ENCODE data around the gene CFAP45. TPM values are rescaled to one million over a fixed set of nuclear protein-coding genes. Genes with fewer than 3 reads are reported as not detected.

Gene CFAP45
- total and polyA plus RNA-seq, 2 experiments from 2014 or later, result 0.36 TPM; not detected in 1

GRCh38 chr1:159916242-159917051 lies 16.5 kb upstream of the CFAP45 start:
- peaks cover 20% of the 10 kb centered on the region for H3K27me3 Mint-ChIP-seq (ENCODE audit: insufficient read depth, low read depth, poor library complexity)
- no peaks in the 10 kb centered on the region for H3K9me3 Mint-ChIP-seq
- peak overlapping the region; percentile 14; the same call in 1 of the 2 replicates for H3K27ac Mint-ChIP-seq
- no peak overlapping the region for H3K4me3 Mint-ChIP-seq
- H3K36me3 Mint-ChIP-seq (ENCODE audit: low read depth), result peaks cover 11% of the 10 kb centered on the region
- ATAC-seq (peak; percentile 69), DNase-seq (ENCODE audit: low spot score) (peak; percentile 77)
- H3K4me1 Mint-ChIP-seq, result peaks cover 45% of the 10 kb centered on the region
- Histone ChIP-seq H4K20me1 (replicated peaks; ENCODE audit: insufficient read depth) (no peaks in the 10 kb centered on the region), H3K4me3 (no peak overlapping the region), H3K4me1 (ENCODE audit: insufficient read depth) (peaks cover 17% of the 10 kb centered on the region), H3K36me3 (ENCODE audit: insufficient read depth) (no peaks in the 10 kb centered on the region), H3K79me2 (replicated peaks; ENCODE audit: insufficient read depth) (no peaks in the 10 kb centered on the region), H3K9me2 (ENCODE audit: insufficient read depth) (no peaks in the 10 kb centered on the region), H3K27me3 (ENCODE audit: insufficient read depth) (no peaks in the 10 kb centered on the region), H3K4me2 (peak overlapping the region; percentile 48; the same call in 1 of the 2 replicates), H2AFZ (no peak overlapping the region), H3K27ac (ENCODE audit: low read depth) (peak overlapping the region; percentile 85), H3F3A (replicated peaks; ENCODE audit: low read depth) (no peaks in the 10 kb centered on the region)
- TF ChIP-seq EZH2phosphoT487 (IDR thresholded peaks at IDR 0.05; ENCODE audit: unreplicated experiment) (no peak), ETS1 (IDR thresholded peaks at IDR 0.05) (no peak), EZH2 (IDR thresholded peaks at IDR 0.05; ENCODE audit: low read depth, unreplicated experiment) (no peak), ZNF331 (CRISPR knock-in tag; IDR thresholded peaks at IDR 0.05; ENCODE audit: low read depth) (no peak), ZNF114 (CRISPR knock-in tag; IDR thresholded peaks at IDR 0.05) (no peak), STAT1 (IDR thresholded peaks at IDR 0.05; ENCODE audit: unreplicated experiment) (no peak), NANOG (IDR thresholded peaks at IDR 0.05; ENCODE audit: borderline replicate concordance) (no peak), CREB1 (CRISPR knock-in tag; IDR thresholded peaks at IDR 0.05; ENCODE audit: low read depth) (no peak), POLR2AphosphoS5 (IDR thresholded peaks at IDR 0.05; ENCODE audit: low read depth) (no peak), JUNB (IDR thresholded peaks at IDR 0.05; ENCODE audit: unreplicated experiment) (no peak)
- TF ChIP-seq, protein P1, sequence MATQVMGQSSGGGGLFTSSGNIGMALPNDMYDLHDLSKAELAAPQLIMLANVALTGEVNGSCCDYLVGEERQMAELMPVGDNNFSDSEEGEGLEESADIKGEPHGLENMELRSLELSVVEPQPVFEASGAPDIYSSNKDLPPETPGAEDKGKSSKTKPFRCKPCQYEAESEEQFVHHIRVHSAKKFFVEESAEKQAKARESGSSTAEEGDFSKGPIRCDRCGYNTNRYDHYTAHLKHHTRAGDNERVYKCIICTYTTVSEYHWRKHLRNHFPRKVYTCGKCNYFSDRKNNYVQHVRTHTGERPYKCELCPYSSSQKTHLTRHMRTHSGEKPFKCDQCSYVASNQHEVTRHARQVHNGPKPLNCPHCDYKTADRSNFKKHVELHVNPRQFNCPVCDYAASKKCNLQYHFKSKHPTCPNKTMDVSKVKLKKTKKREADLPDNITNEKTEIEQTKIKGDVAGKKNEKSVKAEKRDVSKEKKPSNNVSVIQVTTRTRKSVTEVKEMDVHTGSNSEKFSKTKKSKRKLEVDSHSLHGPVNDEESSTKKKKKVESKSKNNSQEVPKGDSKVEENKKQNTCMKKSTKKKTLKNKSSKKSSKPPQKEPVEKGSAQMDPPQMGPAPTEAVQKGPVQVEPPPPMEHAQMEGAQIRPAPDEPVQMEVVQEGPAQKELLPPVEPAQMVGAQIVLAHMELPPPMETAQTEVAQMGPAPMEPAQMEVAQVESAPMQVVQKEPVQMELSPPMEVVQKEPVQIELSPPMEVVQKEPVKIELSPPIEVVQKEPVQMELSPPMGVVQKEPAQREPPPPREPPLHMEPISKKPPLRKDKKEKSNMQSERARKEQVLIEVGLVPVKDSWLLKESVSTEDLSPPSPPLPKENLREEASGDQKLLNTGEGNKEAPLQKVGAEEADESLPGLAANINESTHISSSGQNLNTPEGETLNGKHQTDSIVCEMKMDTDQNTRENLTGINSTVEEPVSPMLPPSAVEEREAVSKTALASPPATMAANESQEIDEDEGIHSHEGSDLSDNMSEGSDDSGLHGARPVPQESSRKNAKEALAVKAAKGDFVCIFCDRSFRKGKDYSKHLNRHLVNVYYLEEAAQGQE (IDR thresholded peaks at IDR 0.05; ENCODE audit: unreplicated experiment), result no peak
- TF ChIP-seq, protein P2, sequence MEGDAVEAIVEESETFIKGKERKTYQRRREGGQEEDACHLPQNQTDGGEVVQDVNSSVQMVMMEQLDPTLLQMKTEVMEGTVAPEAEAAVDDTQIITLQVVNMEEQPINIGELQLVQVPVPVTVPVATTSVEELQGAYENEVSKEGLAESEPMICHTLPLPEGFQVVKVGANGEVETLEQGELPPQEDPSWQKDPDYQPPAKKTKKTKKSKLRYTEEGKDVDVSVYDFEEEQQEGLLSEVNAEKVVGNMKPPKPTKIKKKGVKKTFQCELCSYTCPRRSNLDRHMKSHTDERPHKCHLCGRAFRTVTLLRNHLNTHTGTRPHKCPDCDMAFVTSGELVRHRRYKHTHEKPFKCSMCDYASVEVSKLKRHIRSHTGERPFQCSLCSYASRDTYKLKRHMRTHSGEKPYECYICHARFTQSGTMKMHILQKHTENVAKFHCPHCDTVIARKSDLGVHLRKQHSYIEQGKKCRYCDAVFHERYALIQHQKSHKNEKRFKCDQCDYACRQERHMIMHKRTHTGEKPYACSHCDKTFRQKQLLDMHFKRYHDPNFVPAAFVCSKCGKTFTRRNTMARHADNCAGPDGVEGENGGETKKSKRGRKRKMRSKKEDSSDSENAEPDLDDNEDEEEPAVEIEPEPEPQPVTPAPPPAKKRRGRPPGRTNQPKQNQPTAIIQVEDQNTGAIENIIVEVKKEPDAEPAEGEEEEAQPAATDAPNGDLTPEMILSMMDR (conservative IDR thresholded peaks at IDR 0.05; ENCODE audit: low read depth in 2 of 2), result no peak
- TF ChIP-seq, protein P3, sequence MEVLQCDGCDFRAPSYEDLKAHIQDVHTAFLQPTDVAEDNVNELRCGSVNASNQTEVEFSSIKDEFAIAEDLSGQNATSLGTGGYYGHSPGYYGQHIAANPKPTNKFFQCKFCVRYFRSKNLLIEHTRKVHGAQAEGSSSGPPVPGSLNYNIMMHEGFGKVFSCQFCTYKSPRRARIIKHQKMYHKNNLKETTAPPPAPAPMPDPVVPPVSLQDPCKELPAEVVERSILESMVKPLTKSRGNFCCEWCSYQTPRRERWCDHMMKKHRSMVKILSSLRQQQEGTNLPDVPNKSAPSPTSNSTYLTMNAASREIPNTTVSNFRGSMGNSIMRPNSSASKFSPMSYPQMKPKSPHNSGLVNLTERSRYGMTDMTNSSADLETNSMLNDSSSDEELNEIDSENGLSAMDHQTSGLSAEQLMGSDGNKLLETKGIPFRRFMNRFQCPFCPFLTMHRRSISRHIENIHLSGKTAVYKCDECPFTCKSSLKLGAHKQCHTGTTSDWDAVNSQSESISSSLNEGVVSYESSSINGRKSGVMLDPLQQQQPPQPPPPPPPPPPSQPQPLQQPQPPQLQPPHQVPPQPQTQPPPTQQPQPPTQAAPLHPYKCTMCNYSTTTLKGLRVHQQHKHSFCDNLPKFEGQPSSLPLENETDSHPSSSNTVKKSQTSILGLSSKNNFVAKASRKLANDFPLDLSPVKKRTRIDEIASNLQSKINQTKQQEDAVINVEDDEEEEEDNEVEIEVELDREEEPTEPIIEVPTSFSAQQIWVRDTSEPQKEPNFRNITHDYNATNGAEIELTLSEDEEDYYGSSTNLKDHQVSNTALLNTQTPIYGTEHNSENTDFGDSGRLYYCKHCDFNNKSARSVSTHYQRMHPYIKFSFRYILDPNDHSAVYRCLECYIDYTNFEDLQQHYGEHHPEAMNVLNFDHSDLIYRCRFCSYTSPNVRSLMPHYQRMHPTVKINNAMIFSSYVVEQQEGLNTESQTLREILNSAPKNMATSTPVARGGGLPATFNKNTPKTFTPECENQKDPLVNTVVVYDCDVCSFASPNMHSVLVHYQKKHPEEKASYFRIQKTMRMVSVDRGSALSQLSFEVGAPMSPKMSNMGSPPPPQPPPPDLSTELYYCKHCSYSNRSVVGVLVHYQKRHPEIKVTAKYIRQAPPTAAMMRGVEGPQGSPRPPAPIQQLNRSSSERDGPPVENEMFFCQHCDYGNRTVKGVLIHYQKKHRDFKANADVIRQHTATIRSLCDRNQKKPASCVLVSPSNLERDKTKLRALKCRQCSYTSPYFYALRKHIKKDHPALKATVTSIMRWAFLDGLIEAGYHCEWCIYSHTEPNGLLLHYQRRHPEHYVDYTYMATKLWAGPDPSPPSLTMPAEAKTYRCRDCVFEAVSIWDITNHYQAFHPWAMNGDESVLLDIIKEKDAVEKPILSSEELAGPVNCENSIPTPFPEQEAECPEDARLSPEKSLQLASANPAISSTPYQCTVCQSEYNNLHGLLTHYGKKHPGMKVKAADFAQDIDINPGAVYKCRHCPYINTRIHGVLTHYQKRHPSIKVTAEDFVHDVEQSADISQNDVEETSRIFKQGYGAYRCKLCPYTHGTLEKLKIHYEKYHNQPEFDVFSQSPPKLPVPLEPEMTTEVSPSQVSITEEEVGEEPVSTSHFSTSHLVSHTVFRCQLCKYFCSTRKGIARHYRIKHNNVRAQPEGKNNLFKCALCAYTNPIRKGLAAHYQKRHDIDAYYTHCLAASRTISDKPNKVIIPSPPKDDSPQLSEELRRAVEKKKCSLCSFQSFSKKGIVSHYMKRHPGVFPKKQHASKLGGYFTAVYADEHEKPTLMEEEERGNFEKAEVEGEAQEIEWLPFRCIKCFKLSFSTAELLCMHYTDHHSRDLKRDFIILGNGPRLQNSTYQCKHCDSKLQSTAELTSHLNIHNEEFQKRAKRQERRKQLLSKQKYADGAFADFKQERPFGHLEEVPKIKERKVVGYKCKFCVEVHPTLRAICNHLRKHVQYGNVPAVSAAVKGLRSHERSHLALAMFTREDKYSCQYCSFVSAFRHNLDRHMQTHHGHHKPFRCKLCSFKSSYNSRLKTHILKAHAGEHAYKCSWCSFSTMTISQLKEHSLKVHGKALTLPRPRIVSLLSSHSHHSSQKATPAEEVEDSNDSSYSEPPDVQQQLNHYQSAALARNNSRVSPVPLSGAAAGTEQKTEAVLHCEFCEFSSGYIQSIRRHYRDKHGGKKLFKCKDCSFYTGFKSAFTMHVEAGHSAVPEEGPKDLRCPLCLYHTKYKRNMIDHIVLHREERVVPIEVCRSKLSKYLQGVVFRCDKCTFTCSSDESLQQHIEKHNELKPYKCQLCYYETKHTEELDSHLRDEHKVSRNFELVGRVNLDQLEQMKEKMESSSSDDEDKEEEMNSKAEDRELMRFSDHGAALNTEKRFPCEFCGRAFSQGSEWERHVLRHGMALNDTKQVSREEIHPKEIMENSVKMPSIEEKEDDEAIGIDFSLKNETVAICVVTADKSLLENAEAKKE (CRISPR knock-in tag; IDR thresholded peaks at IDR 0.05), result no peak

Measured in GM23338 (cell line).